Retinal pigment epithelial cell (primary cell): ENCODE measurements around the gene ZSCAN10.

Experiments
- DNase-seq: peaks from one replicate; pipeline ENCODE4 v3.0.0-alpha.2; 2010; ENCODE audit warnings: low read depth
- H3K4me3 ChIP-seq: 2 replicates; pipeline ENCODE4 v1.5.1; 2011; ENCODE audit warnings: mild to moderate bottlenecking, low read length, control low read depth, moderate library complexity
- TF ChIP-seq, protein P1 (sequence below): conservative IDR thresholded peaks from 2 replicates; pipeline ENCODE4 v1.5.1; 2011; ENCODE audit warnings: low read depth, low read length, control low read depth, inconsistent platforms

Gene ZSCAN10

DNA sequence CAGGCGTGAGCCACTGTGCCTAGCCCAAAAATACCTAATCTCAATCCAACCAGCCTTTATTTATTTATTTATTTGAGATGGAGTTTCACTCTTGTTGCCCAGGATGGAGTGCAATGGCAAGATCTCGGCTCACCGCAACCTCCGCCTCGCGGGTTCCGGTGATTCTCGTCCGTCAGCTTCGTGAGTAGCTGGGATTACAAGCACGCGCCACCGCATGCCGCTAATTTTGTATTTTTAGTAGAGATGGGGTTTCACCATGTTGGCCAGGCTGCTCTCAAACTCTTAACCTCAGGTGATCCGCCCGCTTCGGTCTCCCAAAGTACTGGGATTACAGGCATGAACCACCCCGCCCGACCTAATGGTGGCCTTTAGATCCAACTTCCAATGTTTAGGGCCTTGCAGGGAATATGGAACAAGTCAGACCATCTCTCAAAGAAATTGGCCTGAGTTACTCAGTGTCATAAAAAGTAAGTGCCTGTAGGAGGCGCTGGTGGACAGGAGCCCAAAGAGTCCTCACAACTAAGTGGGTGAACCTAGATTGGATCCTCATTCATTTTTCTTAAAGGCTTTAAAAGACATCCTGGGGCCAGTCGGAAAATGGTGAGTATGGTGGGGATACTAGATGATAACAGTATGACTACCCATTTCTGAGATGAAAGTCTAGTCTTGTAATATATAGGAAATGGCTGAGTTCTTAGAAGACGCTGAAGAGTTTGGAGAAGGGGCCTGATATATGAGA, 4.6 kb downstream of the ZSCAN10 start:
- no peak overlapping the region for H3K4me3 ChIP-seq
- TF ChIP-seq, protein P1, sequence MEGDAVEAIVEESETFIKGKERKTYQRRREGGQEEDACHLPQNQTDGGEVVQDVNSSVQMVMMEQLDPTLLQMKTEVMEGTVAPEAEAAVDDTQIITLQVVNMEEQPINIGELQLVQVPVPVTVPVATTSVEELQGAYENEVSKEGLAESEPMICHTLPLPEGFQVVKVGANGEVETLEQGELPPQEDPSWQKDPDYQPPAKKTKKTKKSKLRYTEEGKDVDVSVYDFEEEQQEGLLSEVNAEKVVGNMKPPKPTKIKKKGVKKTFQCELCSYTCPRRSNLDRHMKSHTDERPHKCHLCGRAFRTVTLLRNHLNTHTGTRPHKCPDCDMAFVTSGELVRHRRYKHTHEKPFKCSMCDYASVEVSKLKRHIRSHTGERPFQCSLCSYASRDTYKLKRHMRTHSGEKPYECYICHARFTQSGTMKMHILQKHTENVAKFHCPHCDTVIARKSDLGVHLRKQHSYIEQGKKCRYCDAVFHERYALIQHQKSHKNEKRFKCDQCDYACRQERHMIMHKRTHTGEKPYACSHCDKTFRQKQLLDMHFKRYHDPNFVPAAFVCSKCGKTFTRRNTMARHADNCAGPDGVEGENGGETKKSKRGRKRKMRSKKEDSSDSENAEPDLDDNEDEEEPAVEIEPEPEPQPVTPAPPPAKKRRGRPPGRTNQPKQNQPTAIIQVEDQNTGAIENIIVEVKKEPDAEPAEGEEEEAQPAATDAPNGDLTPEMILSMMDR, result peak; percentile 57
- no peak for DNase-seq

- no peak overlapping the region for H3K4me3 ChIP-seq
- no peak for DNase-seq
- TF ChIP-seq, protein P1, result no peak
These were observed 6.6 kb downstream of the ZSCAN10 start for GRCh38 chr16:3092501-3092941.

DNA sequence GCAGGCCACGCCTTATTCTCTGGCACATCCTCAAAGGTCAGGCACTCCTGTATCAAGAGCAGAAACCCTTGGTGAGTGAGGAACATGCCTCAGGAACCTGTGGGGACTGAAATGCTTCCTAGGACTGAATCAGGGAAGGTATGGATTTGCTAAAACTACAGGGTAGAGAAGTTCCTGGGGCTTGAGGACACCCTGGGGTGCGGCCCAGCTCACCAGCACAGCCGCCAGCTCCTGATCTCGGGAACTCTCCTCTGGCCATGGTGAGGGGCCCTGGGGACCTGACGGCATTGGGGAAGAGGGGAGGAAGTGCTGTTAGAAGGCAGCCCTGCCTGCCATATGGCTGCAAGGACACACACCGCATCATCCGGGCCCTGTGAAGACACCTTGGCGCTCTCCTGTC, 7.5 kb downstream of the ZSCAN10 start:
- no peak for DNase-seq
- no peak overlapping the region for H3K4me3 ChIP-seq
- TF ChIP-seq, protein P1, result no peak

- no peak for DNase-seq
- H3K4me3 ChIP-seq, result no peak overlapping the region
- TF ChIP-seq, protein P1, result no peak
These were observed 9.1 kb downstream of the ZSCAN10 start for GRCh38 chr16:3089717-3090592.

- TF ChIP-seq, protein P1, result no peak
- no peak for DNase-seq
- no peak overlapping the region for H3K4me3 ChIP-seq
These were observed 10.0 kb downstream of the ZSCAN10 start for GRCh38 chr16:3088925-3089716.

GRCh38 chr16:3088450-3088849, 10.6 kb downstream of the ZSCAN10 start:
- no peak for DNase-seq
- H3K4me3 ChIP-seq, result no peak overlapping the region
- TF ChIP-seq, protein P1, result no peak
